ENCODE data around the gene KRT71.

The KRT71 gene

GRCh38 chr12:52543985-52544883 lies 8.7 kb downstream of the KRT71 start:
- no peaks in the 10 kb centered on the region for H3K36me3 ChIP-seq (ENCODE audit: control insufficient read depth, insufficient read depth, low read length)
- no peak for DNase-seq (ENCODE audit: extremely low read depth, insufficient read length)
- TF ChIP-seq CTCF (IDR thresholded peaks at IDR 0.05; ENCODE audit: insufficient read depth, low read length, poor library complexity, severe bottlenecking): no peak
- no peak overlapping the region for H3K4me3 ChIP-seq (replicated peaks; ENCODE audit: low read depth, low read length)
- peaks cover 4% of the 10 kb centered on the region for H3K27me3 ChIP-seq (replicated peaks; ENCODE audit: control insufficient read depth, insufficient read depth, low read length)

GRCh38 chr12:52542785-52543318 lies 10.1 kb downstream of the KRT71 start:
- no peak overlapping the region for H3K4me3 ChIP-seq (replicated peaks; ENCODE audit: low read depth, low read length)
- no peak for DNase-seq (ENCODE audit: extremely low read depth, insufficient read length)
- TF ChIP-seq CTCF (IDR thresholded peaks at IDR 0.05; ENCODE audit: insufficient read depth, low read length, poor library complexity, severe bottlenecking): no peak
- H3K27me3 ChIP-seq (replicated peaks; ENCODE audit: control insufficient read depth, insufficient read depth, low read length): peaks cover 2% of the 10 kb centered on the region
- no peaks in the 10 kb centered on the region for H3K36me3 ChIP-seq (ENCODE audit: control insufficient read depth, insufficient read depth, low read length)

- DNase-seq (ENCODE audit: extremely low read depth, insufficient read length): no peak
- Histone ChIP-seq H3K4me3 (replicated peaks; ENCODE audit: low read depth, low read length) (no peak overlapping the region), H3K27me3 (replicated peaks; ENCODE audit: control insufficient read depth, insufficient read depth, low read length) (peaks cover 2% of the 10 kb centered on the region), H3K36me3 (ENCODE audit: control insufficient read depth, insufficient read depth, low read length) (no peaks in the 10 kb centered on the region)
- TF ChIP-seq CTCF (IDR thresholded peaks at IDR 0.05; ENCODE audit: insufficient read depth, low read length, poor library complexity, severe bottlenecking): no peak
Observed at GRCh38 chr12:52542157-52542556, 10.8 kb downstream of the KRT71 start.

GRCh38 chr12:52541709-52542108 lies 11.2 kb downstream of the KRT71 start:
- Histone ChIP-seq H3K4me3 (replicated peaks; ENCODE audit: low read depth, low read length) (no peak overlapping the region), H3K36me3 (ENCODE audit: control insufficient read depth, insufficient read depth, low read length) (no peaks in the 10 kb centered on the region), H3K27me3 (replicated peaks; ENCODE audit: control insufficient read depth, insufficient read depth, low read length) (peaks cover 2% of the 10 kb centered on the region)
- DNase-seq (ENCODE audit: extremely low read depth, insufficient read length): no peak
- no peak for TF ChIP-seq CTCF (IDR thresholded peaks at IDR 0.05; ENCODE audit: insufficient read depth, low read length, poor library complexity, severe bottlenecking)

- no peak for TF ChIP-seq CTCF (IDR thresholded peaks at IDR 0.05; ENCODE audit: insufficient read depth, low read length, poor library complexity, severe bottlenecking)
Observed at GRCh38 chr12:52540531-52540930, 12.4 kb downstream of the KRT71 start.

More at GRCh38 chr12:52540531-52540930, 12.4 kb downstream of the KRT71 start:
- Histone ChIP-seq H3K36me3 (ENCODE audit: control insufficient read depth, insufficient read depth, low read length) (no peaks in the 10 kb centered on the region), H3K4me3 (replicated peaks; ENCODE audit: low read depth, low read length) (no peak overlapping the region), H3K27me3 (replicated peaks; ENCODE audit: control insufficient read depth, insufficient read depth, low read length) (peaks cover 2% of the 10 kb centered on the region)
- DNase-seq (ENCODE audit: extremely low read depth, insufficient read length): no peak

Measured in GM06990 (cell line).